Loucy (cell line): ENCODE measurements around the gene SCRN3.

Experiments
- H2AFZ ChIP-seq: fragments of 200-600 bp; sonication (generic); 2 replicates; pipeline ENCODE4 v1.6.0; 2016; ENCODE audit warnings: antibody characterized with exemption, mild to moderate bottlenecking, low read length, moderate library complexity
- H3F3A ChIP-seq: fragments of 200-600 bp; 2 replicates; pipeline ENCODE4 v1.6.0; 2016; ENCODE audit warnings: antibody characterized with exemption, low read depth, mild to moderate bottlenecking
- H3K27me3 ChIP-seq: fragments of 200-600 bp; sonication (generic); 2 replicates; pipeline ENCODE4 v1.6.1; 2014; ENCODE audit warnings: low read length, mild to moderate bottlenecking; ENCODE audit not compliant: insufficient read depth, poor library complexity, severe bottlenecking
- H3K36me3 ChIP-seq: fragments of 200-600 bp; sonication (generic); 2 replicates; pipeline ENCODE4 v1.6.1; 2016; ENCODE audit warnings: low read length; ENCODE audit not compliant: insufficient read depth
- H3K4me1 ChIP-seq: fragments of 200-600 bp; sonication (generic); 2 replicates; pipeline ENCODE4 v1.5.1; 2014; ENCODE audit warnings: low read length, mild to moderate bottlenecking; ENCODE audit not compliant: insufficient read depth, poor library complexity, severe bottlenecking
- H3K4me2 ChIP-seq: fragments of 200-600 bp; sonication (generic); 2 replicates; pipeline ENCODE4 v1.6.0; 2014; ENCODE audit warnings: antibody characterized with exemption, low read length, low read depth, mild to moderate bottlenecking; ENCODE audit not compliant: poor library complexity, severe bottlenecking
- H3K4me3 ChIP-seq: fragments of 200-600 bp; sonication (generic); 2 replicates; pipeline ENCODE4 v1.5.1; 2014; ENCODE audit warnings: low read length, mild to moderate bottlenecking, mixed read lengths; ENCODE audit not compliant: poor library complexity, severe bottlenecking
- H3K79me2 ChIP-seq: fragments of 200-600 bp; sonication (generic); 2 replicates; pipeline ENCODE4 v1.6.1; 2014; ENCODE audit warnings: low read length; ENCODE audit not compliant: insufficient read depth
- H3K9ac ChIP-seq: fragments of 200-600 bp; sonication (generic); 2 replicates; pipeline ENCODE4 v1.6.0; 2014; ENCODE audit warnings: mild to moderate bottlenecking, low read depth, low read length, moderate library complexity; ENCODE audit not compliant: poor library complexity, severe bottlenecking
- H3K9me2 ChIP-seq: fragments of 200-600 bp; sonication (generic); replicated peaks from 2 replicates; pipeline ENCODE4 v1.6.1; 2016; ENCODE audit warnings: low read depth, low read length, mixed read lengths
- H3K9me3 ChIP-seq: fragments of 200-600 bp; sonication (generic); 2 replicates; pipeline ENCODE4 v1.6.1; 2014; ENCODE audit warnings: mild to moderate bottlenecking, antibody characterized with exemption, low read length, low read depth; ENCODE audit not compliant: insufficient read depth
- H4K20me1 ChIP-seq: fragments of 200-600 bp; sonication (generic); 2 replicates; pipeline ENCODE4 v1.6.0; 2014; ENCODE audit warnings: antibody characterized with exemption, low read length, mild to moderate bottlenecking; ENCODE audit not compliant: insufficient read depth, poor library complexity, severe bottlenecking
- EZH2phosphoT487 ChIP-seq: fragments of 200-600 bp; IDR thresholded peaks from 2 replicates; pipeline ENCODE4 v1.6.1; 2018; ENCODE audit warnings: antibody characterized with exemption, mild to moderate bottlenecking, moderate library complexity, borderline replicate concordance
- TF ChIP-seq, protein P1 (sequence below): fragments of 200-600 bp; sonication (generic); conservative IDR thresholded peaks from 2 replicates; pipeline ENCODE4 v1.5.1; 2014; ENCODE audit warnings: mild to moderate bottlenecking, antibody characterized with exemption, low read length

Gene SCRN3, protein sequence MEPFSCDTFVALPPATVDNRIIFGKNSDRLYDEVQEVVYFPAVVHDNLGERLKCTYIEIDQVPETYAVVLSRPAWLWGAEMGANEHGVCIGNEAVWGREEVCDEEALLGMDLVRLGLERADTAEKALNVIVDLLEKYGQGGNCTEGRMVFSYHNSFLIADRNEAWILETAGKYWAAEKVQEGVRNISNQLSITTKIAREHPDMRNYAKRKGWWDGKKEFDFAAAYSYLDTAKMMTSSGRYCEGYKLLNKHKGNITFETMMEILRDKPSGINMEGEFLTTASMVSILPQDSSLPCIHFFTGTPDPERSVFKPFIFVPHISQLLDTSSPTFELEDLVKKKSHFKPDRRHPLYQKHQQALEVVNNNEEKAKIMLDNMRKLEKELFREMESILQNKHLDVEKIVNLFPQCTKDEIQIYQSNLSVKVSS

DNA sequence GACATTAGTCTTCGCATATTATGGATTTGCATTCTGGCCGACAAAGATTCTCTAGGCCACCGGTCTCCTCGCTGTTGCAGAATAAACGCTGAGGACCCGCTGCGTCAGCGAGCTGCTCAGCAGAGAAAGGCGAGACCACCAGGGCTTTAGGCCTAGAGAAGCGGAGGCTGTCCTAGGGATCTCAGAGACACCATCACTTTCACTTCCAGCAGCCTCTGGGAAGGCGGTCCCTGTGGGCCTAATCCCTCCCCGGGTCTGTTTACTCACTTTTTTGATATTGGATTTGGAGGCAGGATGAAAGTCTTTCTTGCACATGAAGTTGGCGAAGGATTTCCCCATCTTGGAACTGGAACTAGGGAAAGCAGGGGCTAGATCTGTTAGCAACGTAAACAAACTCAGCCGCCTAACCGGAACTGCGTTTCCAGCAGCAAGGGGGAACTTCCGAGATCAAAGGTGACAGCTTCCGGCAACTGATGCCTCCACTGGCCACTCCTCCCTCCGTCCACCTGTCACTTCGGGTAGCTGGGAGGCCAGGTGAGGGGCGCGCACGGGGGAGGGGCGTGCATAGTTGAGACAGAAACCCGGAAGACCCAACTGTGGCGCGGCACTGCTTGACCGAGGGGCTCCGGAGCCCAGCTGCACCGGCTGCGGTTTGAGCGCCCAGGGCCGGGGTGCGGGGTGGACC, at the start of gene SCRN3:
SCRN3 (plus strand) TSS at position 447 of the 685 bp plus-strand sequence. CDS start 2,554 bp downstream, outside the sequence.
- H3K9ac ChIP-seq: peak within 1 kb of the TSS; percentile 85
- peaks cover 38% of the 10 kb centered on the region for H3K4me1 ChIP-seq
- H3K79me2 ChIP-seq: peaks cover 47% of the 10 kb centered on the region

DNA sequence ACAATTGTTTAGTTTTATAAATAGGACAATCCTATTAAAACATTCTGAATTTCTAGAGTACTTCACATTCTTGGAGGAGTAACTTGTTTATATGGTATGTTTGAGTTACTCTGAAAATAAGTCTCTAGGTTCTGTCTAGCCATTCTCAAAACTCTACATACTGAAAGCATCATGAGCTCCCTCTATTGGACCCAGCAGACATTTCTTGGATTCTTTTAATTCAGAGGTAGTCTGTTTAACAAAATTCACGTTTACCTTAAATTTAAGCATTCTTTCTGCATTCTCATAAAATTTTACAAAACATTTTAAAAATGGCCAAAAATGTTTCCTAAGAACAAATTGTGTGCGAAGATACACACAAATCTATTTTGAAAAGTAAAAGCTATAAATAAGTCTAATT, 45.5 kb upstream of the SCRN3 start:
- Histone ChIP-seq H3K9me3 (no peaks in the 10 kb centered on the region), H3K4me3 (no peak overlapping the region), H3K4me2 (no peak overlapping the region), H2AFZ (no peak overlapping the region), H3K79me2 (no peaks in the 10 kb centered on the region), H3K27me3 (no peaks in the 10 kb centered on the region), H3F3A (no peaks in the 10 kb centered on the region), H3K36me3 (peaks cover 19% of the 10 kb centered on the region; the same call in 1 of the 2 replicates), H3K9me2 (no peaks in the 10 kb centered on the region), H3K4me1 (no peaks in the 10 kb centered on the region), H3K9ac (no peak overlapping the region), H4K20me1 (no peaks in the 10 kb centered on the region)
- TF ChIP-seq, protein P1, sequence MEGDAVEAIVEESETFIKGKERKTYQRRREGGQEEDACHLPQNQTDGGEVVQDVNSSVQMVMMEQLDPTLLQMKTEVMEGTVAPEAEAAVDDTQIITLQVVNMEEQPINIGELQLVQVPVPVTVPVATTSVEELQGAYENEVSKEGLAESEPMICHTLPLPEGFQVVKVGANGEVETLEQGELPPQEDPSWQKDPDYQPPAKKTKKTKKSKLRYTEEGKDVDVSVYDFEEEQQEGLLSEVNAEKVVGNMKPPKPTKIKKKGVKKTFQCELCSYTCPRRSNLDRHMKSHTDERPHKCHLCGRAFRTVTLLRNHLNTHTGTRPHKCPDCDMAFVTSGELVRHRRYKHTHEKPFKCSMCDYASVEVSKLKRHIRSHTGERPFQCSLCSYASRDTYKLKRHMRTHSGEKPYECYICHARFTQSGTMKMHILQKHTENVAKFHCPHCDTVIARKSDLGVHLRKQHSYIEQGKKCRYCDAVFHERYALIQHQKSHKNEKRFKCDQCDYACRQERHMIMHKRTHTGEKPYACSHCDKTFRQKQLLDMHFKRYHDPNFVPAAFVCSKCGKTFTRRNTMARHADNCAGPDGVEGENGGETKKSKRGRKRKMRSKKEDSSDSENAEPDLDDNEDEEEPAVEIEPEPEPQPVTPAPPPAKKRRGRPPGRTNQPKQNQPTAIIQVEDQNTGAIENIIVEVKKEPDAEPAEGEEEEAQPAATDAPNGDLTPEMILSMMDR: peak; percentile 64
- TF ChIP-seq EZH2phosphoT487: no peak

More for the DNA sequence above, at the start of gene SCRN3:
- no peaks in the 10 kb centered on the region for H3F3A ChIP-seq
- H4K20me1 ChIP-seq: peaks cover 27% of the 10 kb centered on the region
- H3K27me3 ChIP-seq: no peaks in the 10 kb centered on the region
- no peaks in the 10 kb centered on the region for H3K9me3 ChIP-seq
- peak within 1 kb of the TSS; percentile 88 for H3K4me2 ChIP-seq
- no peaks in the 10 kb centered on the region for H3K36me3 ChIP-seq
- TF ChIP-seq, protein P1: no peak
- no peak for TF ChIP-seq EZH2phosphoT487
- H2AFZ ChIP-seq: peak within 1 kb of the TSS; percentile 94
- no peaks in the 10 kb centered on the region for H3K9me2 ChIP-seq
- H3K4me3 ChIP-seq: peak within 1 kb of the TSS; percentile 96

DNA sequence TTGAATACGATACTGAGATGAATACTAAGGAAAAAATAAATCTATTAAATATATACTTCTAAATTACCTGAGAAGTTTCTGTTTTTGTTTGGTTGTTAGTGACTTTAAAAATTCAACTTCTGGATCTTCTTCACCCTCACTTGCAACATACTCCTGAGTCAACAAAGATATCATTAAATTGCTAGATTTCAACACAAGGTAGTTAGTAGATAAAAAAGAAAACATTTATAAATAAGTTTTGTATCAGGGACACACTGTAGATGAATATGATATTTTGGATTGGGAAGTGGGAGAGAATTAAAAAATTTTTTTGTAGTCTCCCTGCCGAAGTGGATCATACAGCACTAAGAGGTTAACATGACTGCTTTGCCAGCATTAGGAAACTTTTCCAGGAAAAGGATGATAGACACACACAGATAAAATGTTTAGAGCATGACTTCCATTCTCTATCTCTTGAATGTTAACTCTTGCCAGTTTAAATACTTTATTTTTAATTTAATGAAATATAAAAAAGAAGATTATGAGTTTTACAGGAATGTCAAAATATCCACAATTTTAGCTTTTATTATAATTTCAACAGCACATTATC, 44.8 kb upstream of the SCRN3 start:
- H3K4me1 ChIP-seq: no peaks in the 10 kb centered on the region
- no peaks in the 10 kb centered on the region for H3K79me2 ChIP-seq
- no peaks in the 10 kb centered on the region for H3K9me2 ChIP-seq
- TF ChIP-seq EZH2phosphoT487: no peak
- TF ChIP-seq, protein P1: no peak
- no peaks in the 10 kb centered on the region for H4K20me1 ChIP-seq
- no peak overlapping the region for H3K4me2 ChIP-seq
- H3K27me3 ChIP-seq: no peaks in the 10 kb centered on the region
- H2AFZ ChIP-seq: no peak overlapping the region
- no peak overlapping the region for H3K9ac ChIP-seq
- H3K9me3 ChIP-seq: no peaks in the 10 kb centered on the region
- peaks cover 19% of the 10 kb centered on the region; the same call in 1 of the 2 replicates for H3K36me3 ChIP-seq
- H3K4me3 ChIP-seq: no peak overlapping the region
- no peaks in the 10 kb centered on the region for H3F3A ChIP-seq
